Pancreas (tissue), 10 donors: ENCODE results near the gene SLC25A25. TPM values are rescaled to one million over a fixed set of nuclear protein-coding genes. Genes with fewer than 3 reads are reported as not detected.
"Not testable (repeated sequence)": the region's sequence is repeated elsewhere in the genome, so short reads cannot be mapped to it uniquely, and the experiment has no call there.

Experiments used
- ATAC-seq, 4 donors: fragments of 200-7000 bp; cut with Tn5 transposase; one replicate each; pipeline versions ENCODE4 v1.8.0 to v1.9.1; 2020; ENCODE audit warnings: mild to moderate bottlenecking in 4 of 4, moderate library complexity in 4 of 4
- DNase-seq, 6 donors: peaks; one replicate each; pipeline ENCODE4 v3.0.0-alpha.2; 2020
- FAIRE-seq: peaks from 2 replicates; lab custom pipeline; 2012; peaks lifted over from hg19 to GRCh38; lab: Jason Lieb, UNC
- H3K27ac ChIP-seq, 4 donors: fragments of 200-600 bp; sonication (generic); 1 replicate in 3 of 4; 2 replicates in 1 of 4; pipeline versions ENCODE4 v1.5.0 to v1.8.0; 2020
- H3K27me3 ChIP-seq, 4 donors: fragments of 200-600 bp; one replicate each; pipeline ENCODE4 v1.8.0; 2021
- H3K36me3 ChIP-seq, 3 donors: fragments of 200-600 bp; sonication (generic) in 1 of 3; one replicate each; pipeline versions ENCODE4 v1.5.0 to v1.8.0; 2020 to 2021
- H3K4me1 ChIP-seq, 3 donors: fragments of 200-600 bp; one replicate each; pipeline ENCODE4 v1.8.0; 2021
- H3K4me3 ChIP-seq, 4 donors: fragments of 200-600 bp; sonication (generic) in 2 of 4; one replicate each; pipeline versions ENCODE4 v1.5.0 to v1.8.0; 2020 to 2021
- H3K9me3 ChIP-seq, 4 donors: fragments of 200-600 bp; one replicate each; pipeline ENCODE4 v1.8.0; 2021
- WGBS, 2 donors: extraction: QIAGEN DNeasy Blood & Tissue Kit; methylation state at CpG; one replicate each; pipeline ENCODE4 v1.1.7; 2013; 5-methylcytosine and 5-hydroxymethylcytosine counted together
- intact Hi-C, 3 donors: fragments of 100-400 bp; cut with DNase I; formaldehyde crosslinking; loops; one replicate each; pipeline versions ENCODE4 v1.11.1 to v1.14.2; 2022
- polyA plus RNA-seq, 2 donors: library from polyadenylated mRNA; stranded (reverse); fragments of 200-250 nt; gene quantifications; one replicate each; pipeline ENCODE4 v1.2.3, GENCODE V29; 2013
- total RNA-seq, 6 donors: library from RNA; stranded (reverse); fragmentation: NEBNext Ultra II Directional in 4 of 6; extraction: Animal tissue kit (Norgen Biotek cat#: 25700) in 4 of 6; gene quantifications; one replicate each; pipeline versions ENCODE4 v1.2.1 to v1.2.4, GENCODE V29; 2021 to 2023
- TF ChIP-seq, protein P1 (sequence below), 4 donors: fragments of 200-600 bp; sonication (generic) in 3 of 4; IDR thresholded peaks; one replicate each; pipeline versions ENCODE4 v1.5.0 to v1.8.0; 2021; ENCODE audit warnings: antibody characterized with exemption in 4 of 4
- donor health status: healthy with polysubstance abuse.
- donor health status: DM: no; HTN: no; CAD: no; lungs with moderate emphysema.
- donor health status: DM: no; HTN: no; CAD: no.
- donor health status: control.
- donor health status: control.
- donor health status: Bipolar disorder and iron deficiency.
- donor health status: DM: yes; HTN: yes; CAD: no.
- donor health status: DM: no; HTN: no; CAD: no.
- donor health status: DM: no; HTN: no; CAD: no.
- donor health status: DM: yes; HTN: yes; CAD: no.

The SLC25A25 gene
- total and polyA plus RNA-seq, 8 donors: 6.8 to 134 (median 43.1) TPM

- FAIRE-seq (no peak), ATAC-seq (peak in 3 of 4 donors; percentile 25 to 46 (median 46)), DNase-seq (no peak)
- Histone ChIP-seq H3K9me3 (no peaks in the 10 kb centered on the region), H3K4me1 (no peaks in the 10 kb centered on the region), H3K4me3 (no peak overlapping the region), H3K36me3 (no peaks in the 10 kb centered on the region), H3K27ac (peak overlapping the region in 3 of 4 donors; percentile 8 to 11 (median 10)), H3K27me3 (no peaks in the 10 kb centered on the region)
- TF ChIP-seq, protein P1, sequence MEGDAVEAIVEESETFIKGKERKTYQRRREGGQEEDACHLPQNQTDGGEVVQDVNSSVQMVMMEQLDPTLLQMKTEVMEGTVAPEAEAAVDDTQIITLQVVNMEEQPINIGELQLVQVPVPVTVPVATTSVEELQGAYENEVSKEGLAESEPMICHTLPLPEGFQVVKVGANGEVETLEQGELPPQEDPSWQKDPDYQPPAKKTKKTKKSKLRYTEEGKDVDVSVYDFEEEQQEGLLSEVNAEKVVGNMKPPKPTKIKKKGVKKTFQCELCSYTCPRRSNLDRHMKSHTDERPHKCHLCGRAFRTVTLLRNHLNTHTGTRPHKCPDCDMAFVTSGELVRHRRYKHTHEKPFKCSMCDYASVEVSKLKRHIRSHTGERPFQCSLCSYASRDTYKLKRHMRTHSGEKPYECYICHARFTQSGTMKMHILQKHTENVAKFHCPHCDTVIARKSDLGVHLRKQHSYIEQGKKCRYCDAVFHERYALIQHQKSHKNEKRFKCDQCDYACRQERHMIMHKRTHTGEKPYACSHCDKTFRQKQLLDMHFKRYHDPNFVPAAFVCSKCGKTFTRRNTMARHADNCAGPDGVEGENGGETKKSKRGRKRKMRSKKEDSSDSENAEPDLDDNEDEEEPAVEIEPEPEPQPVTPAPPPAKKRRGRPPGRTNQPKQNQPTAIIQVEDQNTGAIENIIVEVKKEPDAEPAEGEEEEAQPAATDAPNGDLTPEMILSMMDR (IDR thresholded peaks at IDR 0.05): no peak
- intact Hi-C loops: no loop called here
- WGBS, 2 donors: 33 to 40% methylated on average over 7 of the region's 7 CpGs
Observed at GRCh38 chr9:128043467-128043868, 24.6 kb upstream of the SLC25A25 start.

- WGBS, 2 donors: 79 to 84% methylated on average over 6 of the region's 6 CpGs
- intact Hi-C loops, FAIRE-seq: not testable (repeated sequence)
Observed at GRCh38 chr9:128045409-128045808, 22.6 kb upstream of the SLC25A25 start.

GRCh38 chr9:128045831-128046230 lies 22.2 kb upstream of the SLC25A25 start:
- FAIRE-seq (no peak), DNase-seq (no peak), ATAC-seq (no peak)
- Histone ChIP-seq H3K9me3 (no peaks in the 10 kb centered on the region), H3K4me3 (no peak overlapping the region), H3K4me1 (no peaks in the 10 kb centered on the region), H3K36me3 (no peaks in the 10 kb centered on the region), H3K27me3 (no peaks in the 10 kb centered on the region), H3K27ac (no peak overlapping the region)
- intact Hi-C loops: no loop called here
- TF ChIP-seq, protein P1 (IDR thresholded peaks at IDR 0.05): no peak
- WGBS, 2 donors: 78 to 96% methylated on average over 1 of the region's 1 CpG

More at GRCh38 chr9:128045409-128045808, 22.6 kb upstream of the SLC25A25 start:
- not testable (repeated sequence) for H3K27me3 ChIP-seq, H3K9me3 ChIP-seq, ATAC-seq, H3K27ac ChIP-seq, DNase-seq, H3K36me3 ChIP-seq, H3K4me3 ChIP-seq, H3K4me1 ChIP-seq

DNA sequence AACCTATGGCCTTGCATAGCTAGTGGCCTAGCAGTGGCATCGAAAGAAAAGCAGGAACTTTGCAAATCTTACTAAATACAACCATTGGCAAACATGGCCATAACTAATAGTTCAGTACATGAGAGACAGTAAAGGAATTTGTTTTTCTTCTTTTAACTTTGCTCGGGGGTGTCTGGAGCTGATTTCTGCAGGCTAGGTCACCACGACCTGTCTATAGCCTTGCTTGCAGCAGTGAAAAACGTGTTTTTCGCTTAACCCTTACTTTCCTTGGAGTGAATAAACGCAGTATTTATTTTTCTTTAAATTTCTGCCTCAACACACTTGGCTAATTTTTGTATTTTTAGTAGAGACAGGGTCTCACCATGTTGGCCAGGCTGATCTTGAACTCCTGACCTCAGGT lies 20.8 kb upstream of the SLC25A25 start:
- 80 to 81% methylated on average over 6 of the region's 6 CpGs for WGBS, 2 donors
- FAIRE-seq (no peak), ATAC-seq (no peak), DNase-seq (no peak)
- Histone ChIP-seq H3K4me3 (no peak overlapping the region), H3K27me3 (no peaks in the 10 kb centered on the region), H3K4me1 (peaks cover 0 to 8% (median 0%) of the 10 kb centered on the region in 3 donors), H3K27ac (no peak overlapping the region), H3K36me3 (no peaks in the 10 kb centered on the region), H3K9me3 (no peaks in the 10 kb centered on the region)
- intact Hi-C loops: no loop called here
- TF ChIP-seq, protein P1 (IDR thresholded peaks at IDR 0.05): no peak

- Histone ChIP-seq H3K27ac (no peak overlapping the region), H3K9me3 (no peaks in the 10 kb centered on the region), H3K27me3 (no peaks in the 10 kb centered on the region), H3K36me3 (no peaks in the 10 kb centered on the region), H3K4me1 (peaks cover 0 to 12% (median 0%) of the 10 kb centered on the region in 3 donors), H3K4me3 (no peak overlapping the region)
- intact Hi-C loops: no loop called here
- ATAC-seq: no peak
- no peak for FAIRE-seq
- TF ChIP-seq, protein P1 (IDR thresholded peaks at IDR 0.05): no peak
- DNase-seq: no peak
Observed at GRCh38 chr9:128048663-128049062, 19.4 kb upstream of the SLC25A25 start.
